Mucosa of rectum (tissue), 2 donors: Measurements from ENCODE around the gene LIN28A.
"Not testable (repeated sequence)": the region's sequence is repeated elsewhere in the genome, so short reads cannot be mapped to it uniquely, and the experiment has no call there.

Source experiments
- H3K27ac ChIP-seq, 2 donors: one replicate each; pipeline ENCODE4 v1.7.0; 2013; ENCODE audit warnings: inconsistent platforms in 2 of 2, low read depth in 2 of 2, low read length in 2 of 2
- H3K27me3 ChIP-seq, 2 donors: one replicate each; pipeline ENCODE4 v1.7.0; 2013; ENCODE audit warnings: low read length in 2 of 2; ENCODE audit not compliant: control insufficient read depth in 2 of 2, insufficient read depth in 2 of 2
- H3K36me3 ChIP-seq, 2 donors: one replicate each; pipeline ENCODE4 v1.7.0; 2013; ENCODE audit warnings: low read length in 2 of 2; ENCODE audit not compliant: control insufficient read depth in 2 of 2, insufficient read depth in 2 of 2
- H3K4me1 ChIP-seq, 2 donors: one replicate each; pipeline ENCODE4 v1.7.0; 2013; ENCODE audit warnings: low read length in 2 of 2, mild to moderate bottlenecking in 1 of 2; ENCODE audit not compliant: control insufficient read depth in 2 of 2, insufficient read depth in 2 of 2
- H3K4me3 ChIP-seq, 2 donors: one replicate each; pipeline ENCODE4 v1.7.0; 2013; ENCODE audit warnings: low read length in 2 of 2
- H3K9ac ChIP-seq, 2 donors: one replicate each; pipeline ENCODE4 v1.7.0; 2013; ENCODE audit warnings: low read length in 2 of 2, low read depth in 1 of 2, mild to moderate bottlenecking in 1 of 2
- H3K9me3 ChIP-seq, 2 donors: one replicate each; pipeline ENCODE4 v1.7.0; 2013; ENCODE audit warnings: low read length in 2 of 2; ENCODE audit not compliant: control insufficient read depth in 2 of 2
- donor health status: healthy.
- donor health status: Normal muscosa, but diverticular disease.

Gene LIN28A

GRCh38 chr1:26385063-26385462, 25.6 kb upstream of the LIN28A start:
- not testable (repeated sequence) for H3K9ac ChIP-seq, H3K4me3 ChIP-seq, H3K4me1 ChIP-seq, H3K9me3 ChIP-seq, H3K36me3 ChIP-seq, H3K27me3 ChIP-seq, H3K27ac ChIP-seq

GRCh38 chr1:26387447-26387846, 23.2 kb upstream of the LIN28A start:
- peaks cover 3% of the 10 kb centered on the region in 2 donors for H3K27me3 ChIP-seq

GRCh38 chr1:26388791-26389445, 21.7 kb upstream of the LIN28A start:
- no peak overlapping the region for H3K9ac ChIP-seq
- H3K27ac ChIP-seq, result no peak overlapping the region
- H3K4me3 ChIP-seq, result no peak overlapping the region
- no peaks in the 10 kb centered on the region for H3K9me3 ChIP-seq
- H3K4me1 ChIP-seq, result no peaks in the 10 kb centered on the region
- no peaks in the 10 kb centered on the region for H3K36me3 ChIP-seq
- H3K27me3 ChIP-seq, result peaks cover 3% of the 10 kb centered on the region in 2 donors

More at GRCh38 chr1:26387447-26387846, 23.2 kb upstream of the LIN28A start:
- H3K4me3 ChIP-seq, result no peak overlapping the region
- H3K9me3 ChIP-seq, result no peaks in the 10 kb centered on the region
- H3K9ac ChIP-seq, result no peak overlapping the region
- H3K27ac ChIP-seq, result no peak overlapping the region
- H3K4me1 ChIP-seq, result no peaks in the 10 kb centered on the region
- H3K36me3 ChIP-seq, result no peaks in the 10 kb centered on the region

GRCh38 chr1:26389604-26390247, 20.9 kb upstream of the LIN28A start:
- H3K9ac ChIP-seq, result no peak overlapping the region
- H3K36me3 ChIP-seq, result no peaks in the 10 kb centered on the region
- no peak overlapping the region for H3K4me3 ChIP-seq
- no peaks in the 10 kb centered on the region for H3K9me3 ChIP-seq
- no peak overlapping the region for H3K27ac ChIP-seq
- peaks cover 3% of the 10 kb centered on the region in 2 donors for H3K27me3 ChIP-seq
- H3K4me1 ChIP-seq, result no peaks in the 10 kb centered on the region

GRCh38 chr1:26391450-26391849, 19.2 kb upstream of the LIN28A start:
- H3K9me3 ChIP-seq, result no peaks in the 10 kb centered on the region
- H3K36me3 ChIP-seq, result no peaks in the 10 kb centered on the region
- H3K4me3 ChIP-seq, result no peak overlapping the region
- H3K27me3 ChIP-seq, result peaks cover 0 to 3% of the 10 kb centered on the region in 2 donors
- no peak overlapping the region for H3K9ac ChIP-seq
- no peak overlapping the region for H3K27ac ChIP-seq
- H3K4me1 ChIP-seq, result no peaks in the 10 kb centered on the region

- Histone ChIP-seq H3K4me3 (no peak overlapping the region), H3K27ac (no peak overlapping the region), H3K9me3 (no peaks in the 10 kb centered on the region), H3K27me3 (peaks cover 0 to 3% of the 10 kb centered on the region in 2 donors), H3K36me3 (no peaks in the 10 kb centered on the region), H3K4me1 (no peaks in the 10 kb centered on the region), H3K9ac (no peak overlapping the region)
Measured at GRCh38 chr1:26395754-26396153, 14.9 kb upstream of the LIN28A start.

- H3K4me3 ChIP-seq, result no peak overlapping the region
- H3K27ac ChIP-seq, result no peak overlapping the region
- H3K36me3 ChIP-seq, result no peaks in the 10 kb centered on the region
Measured at GRCh38 chr1:26399034-26399433, 11.6 kb upstream of the LIN28A start.

GRCh38 chr1:26401891-26402290, 8.7 kb upstream of the LIN28A start:
- Histone ChIP-seq H3K4me1 (no peaks in the 10 kb centered on the region), H3K36me3 (no peaks in the 10 kb centered on the region), H3K4me3 (no peak overlapping the region), H3K9me3 (no peaks in the 10 kb centered on the region), H3K9ac (no peak overlapping the region), H3K27me3 (no peaks in the 10 kb centered on the region), H3K27ac (no peak overlapping the region)

More at GRCh38 chr1:26399034-26399433, 11.6 kb upstream of the LIN28A start:
- no peaks in the 10 kb centered on the region for H3K27me3 ChIP-seq
- no peak overlapping the region for H3K9ac ChIP-seq
- no peaks in the 10 kb centered on the region for H3K4me1 ChIP-seq
- H3K9me3 ChIP-seq, result no peaks in the 10 kb centered on the region

GRCh38 chr1:26403656-26404055, 7.0 kb upstream of the LIN28A start:
- Histone ChIP-seq H3K27ac (no peak overlapping the region), H3K27me3 (peaks cover 0 to 1% of the 10 kb centered on the region in 2 donors), H3K4me3 (no peak overlapping the region)

GRCh38 chr1:26404641-26405040, 6.0 kb upstream of the LIN28A start:
- Histone ChIP-seq H3K4me1 (no peaks in the 10 kb centered on the region), H3K9ac (no peak overlapping the region), H3K36me3 (no peaks in the 10 kb centered on the region), H3K27me3 (peaks cover 6 to 8% of the 10 kb centered on the region in 2 donors), H3K27ac (no peak overlapping the region), H3K4me3 (no peak overlapping the region), H3K9me3 (no peaks in the 10 kb centered on the region)

More at GRCh38 chr1:26403656-26404055, 7.0 kb upstream of the LIN28A start:
- H3K36me3 ChIP-seq, result no peaks in the 10 kb centered on the region
- no peak overlapping the region for H3K9ac ChIP-seq
- no peaks in the 10 kb centered on the region for H3K4me1 ChIP-seq
- no peaks in the 10 kb centered on the region for H3K9me3 ChIP-seq
